H7 (cell line): ENCODE data around the gene ZNF317. TPM values are rescaled to one million over a fixed set of nuclear protein-coding genes. Genes with fewer than 3 reads are reported as not detected.

Source experiments
- DNase-seq: peaks from one replicate; pipeline ENCODE4 v3.0.0; 2012
- H3K27me3 ChIP-seq: 2 replicates; pipeline ENCODE4 v1.6.0; 2011; ENCODE audit warnings: mild to moderate bottlenecking, low read length; ENCODE audit not compliant: control insufficient read depth, insufficient read depth
- H3K36me3 ChIP-seq: replicated peaks from 2 replicates; pipeline ENCODE4 v1.5.1; 2011; ENCODE audit warnings: low read length; ENCODE audit not compliant: control insufficient read depth, insufficient read depth
- H3K4me3 ChIP-seq: 2 replicates; pipeline ENCODE4 v1.5.1; 2011; ENCODE audit warnings: low read depth, mild to moderate bottlenecking, control low read depth, low read length, moderate library complexity; ENCODE audit not compliant: insufficient read depth
- total RNA-seq: library from RNA; depleted of rRNA; stranded (reverse); fragments of >200 nt; shearing (Covaris generic); gene quantifications from 2 replicates; pipeline ENCODE4 v1.2.3, GENCODE V29; 2014; rRNA removed

ZNF317 gene
- total RNA-seq, result 19.9 and 26.0 TPM in 2 replicates

DNA sequence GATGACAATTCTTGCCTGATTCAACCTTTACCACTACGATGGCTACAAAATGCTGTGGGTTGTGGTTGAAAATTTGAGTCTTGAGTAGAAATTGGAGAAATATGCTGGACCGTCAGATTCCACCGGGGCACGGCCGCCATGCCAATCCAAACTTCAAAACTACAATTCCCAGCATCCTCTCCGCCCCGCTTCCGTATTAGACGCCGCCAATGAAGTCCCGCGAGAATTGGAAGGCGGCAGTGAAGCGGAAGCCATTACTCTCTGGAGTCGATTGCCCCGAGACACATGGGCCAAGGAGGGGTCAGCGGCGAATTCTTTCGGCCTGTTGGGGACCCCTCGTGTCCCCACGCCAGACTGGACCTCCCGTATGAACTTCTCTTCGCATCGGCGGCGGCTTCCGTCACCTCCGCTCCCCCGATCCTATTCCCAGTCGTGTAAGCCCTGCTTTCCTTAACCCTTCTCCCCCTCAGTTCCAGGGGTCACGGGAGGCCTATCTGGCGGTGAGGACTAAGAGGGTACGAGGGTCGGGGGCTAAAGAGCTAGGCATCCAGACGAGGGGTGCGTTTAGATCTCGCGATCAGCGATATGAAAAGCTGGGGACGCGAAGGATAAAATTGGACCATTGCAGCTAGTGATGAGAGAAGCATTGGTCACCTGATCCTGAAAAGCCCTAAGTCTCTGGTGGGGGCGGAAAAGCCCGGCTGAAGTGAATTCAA, at the start of gene ZNF317:
Gene ZNF317, plus strand, starts transcription at position 239 of the 716 bp plus-strand sequence. CDS start 15,620 bp downstream, outside the sequence.
- peak; percentile 80 for DNase-seq
- Histone ChIP-seq H3K36me3 (no peaks in the 10 kb centered on the region), H3K4me3 (peak within 1 kb of the TSS; percentile 92), H3K27me3 (no peaks in the 10 kb centered on the region)

DNA sequence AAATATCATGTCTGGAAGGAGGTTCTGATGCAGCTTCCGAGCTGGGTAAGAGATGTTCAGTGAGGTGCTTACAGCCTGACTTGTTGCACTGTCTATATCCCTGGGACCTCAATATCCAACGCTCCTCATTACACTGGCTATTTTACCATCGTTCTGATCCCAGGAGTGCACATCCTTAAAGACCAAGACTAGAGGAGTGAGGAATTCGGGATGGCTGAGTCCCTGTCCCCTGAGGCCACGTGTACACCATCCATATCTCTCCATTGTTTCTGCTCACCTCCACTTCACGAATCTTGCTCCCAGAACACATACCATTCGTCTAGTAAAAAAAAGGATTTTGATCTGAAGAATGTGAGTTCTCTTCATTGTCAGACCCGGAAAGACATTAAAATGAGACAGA, 32.8 kb upstream of the ZNF317 start, which contains the start of gene OR7G2:
Gene OR7G2, minus strand, starts transcription at position 101 of the 400 bp plus-strand sequence. CDS start 4,232 bp downstream, outside the sequence.
- H3K4me3 ChIP-seq, result no peak within 1 kb of the TSS
- no peaks in the 10 kb centered on the region for H3K36me3 ChIP-seq
- DNase-seq, result no peak
- no peaks in the 10 kb centered on the region for H3K27me3 ChIP-seq

DNA sequence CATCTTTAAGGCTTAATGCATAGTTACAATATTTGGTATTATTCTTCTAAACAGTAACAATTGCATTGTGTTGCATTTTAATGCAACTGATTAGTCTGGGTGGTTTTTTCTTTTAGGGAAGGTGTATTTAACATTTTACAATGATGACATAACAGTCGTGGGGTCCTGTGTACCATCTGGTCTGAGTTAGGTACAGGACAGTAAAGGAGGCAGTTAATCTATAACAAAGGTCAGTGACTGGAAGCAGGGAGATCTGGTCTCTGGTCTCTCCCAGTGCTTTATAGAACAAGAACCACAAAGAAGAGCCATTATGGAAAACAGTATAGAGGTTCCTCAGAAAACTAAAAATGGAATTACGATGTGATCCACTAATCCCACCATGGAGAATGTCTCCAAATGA, 30.2 kb upstream of the ZNF317 start:
- H3K4me3 ChIP-seq, result no peak overlapping the region
- H3K36me3 ChIP-seq, result no peaks in the 10 kb centered on the region
- no peaks in the 10 kb centered on the region for H3K27me3 ChIP-seq
- DNase-seq, result no peak

DNA sequence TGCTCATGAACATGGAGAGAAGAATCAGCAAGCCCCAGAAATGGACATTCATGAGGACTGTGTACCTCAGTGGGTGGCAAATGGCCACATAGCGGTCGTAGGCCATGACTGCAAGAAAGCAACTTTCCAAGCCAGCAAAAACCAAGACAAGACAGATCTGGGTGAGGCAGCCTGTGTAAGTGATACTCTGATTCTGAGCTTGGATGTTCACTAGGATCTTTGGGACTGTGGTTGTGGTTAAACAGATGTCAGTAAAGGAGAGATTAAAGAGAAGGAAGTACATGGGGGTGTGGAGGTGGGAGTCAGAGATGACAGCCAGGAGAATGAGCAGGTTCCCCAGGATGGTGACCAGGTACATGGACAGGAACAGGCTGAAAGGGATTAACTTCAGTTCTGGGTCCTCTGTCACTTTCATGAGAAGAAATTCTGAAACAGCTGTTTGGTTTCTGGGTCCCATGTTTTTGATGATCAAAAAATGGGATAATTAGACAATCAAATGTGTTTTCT, 24.8 kb upstream of the ZNF317 start, which contains the start of gene OR7G1:
Gene OR7G1, minus strand, starts transcription at position 457 of the 507 bp plus-strand sequence. Its CDS starts 0 bp downstream, at position 457.
- DNase-seq, result no peak
- Histone ChIP-seq H3K27me3 (no peaks in the 10 kb centered on the region), H3K4me3 (no peak within 1 kb of the TSS), H3K36me3 (no peaks in the 10 kb centered on the region)

DNA sequence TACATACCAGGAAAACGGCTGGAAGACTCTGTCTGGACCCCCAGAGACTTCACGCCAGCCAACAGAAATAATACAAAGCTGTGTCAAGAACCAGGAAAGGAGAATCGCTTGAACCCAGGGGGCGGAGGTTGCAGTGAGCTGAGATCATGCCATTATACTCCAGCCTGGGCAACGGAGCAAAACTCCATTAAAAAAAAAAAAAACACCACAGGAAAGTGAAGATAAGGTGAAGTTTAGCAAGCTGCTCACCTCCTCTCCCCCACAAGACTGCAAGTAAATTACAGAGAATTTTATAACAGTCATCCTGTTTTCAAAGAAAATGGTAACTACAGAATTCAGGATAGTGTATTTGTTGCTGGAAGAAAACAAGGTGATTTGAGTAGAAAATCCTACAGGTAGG, 23.6 kb upstream of the ZNF317 start:
- no peak overlapping the region for H3K4me3 ChIP-seq
- no peaks in the 10 kb centered on the region for H3K36me3 ChIP-seq
- no peaks in the 10 kb centered on the region for H3K27me3 ChIP-seq
- DNase-seq, result no peak

DNA sequence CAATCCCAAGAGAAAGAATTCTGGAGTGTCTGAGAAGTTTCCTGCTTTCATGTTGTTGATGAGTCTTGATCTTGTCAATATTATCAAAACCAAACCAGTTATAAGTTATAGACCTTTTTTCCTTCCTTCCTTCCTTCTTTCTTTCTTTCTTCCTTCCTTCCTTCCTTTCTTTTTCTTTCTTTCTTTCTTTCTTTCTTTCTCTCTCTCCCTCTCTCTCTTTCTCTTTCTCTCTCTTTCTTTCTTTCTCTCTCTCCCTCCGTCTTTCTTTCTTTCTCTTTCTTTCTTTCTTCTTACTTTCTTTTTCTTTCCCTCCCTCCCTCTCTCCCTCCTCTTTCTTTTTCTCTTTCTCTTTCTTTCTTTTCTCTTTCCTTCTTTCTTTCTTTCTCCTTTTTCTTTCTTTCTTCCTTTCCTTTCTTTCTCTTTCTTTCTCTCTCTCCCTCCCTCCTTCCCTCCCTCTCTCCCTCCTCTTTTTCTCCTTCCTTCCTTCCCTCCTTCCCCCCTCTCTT, 13.2 kb upstream of the ZNF317 start, which contains the start of gene OR7G3:
Gene OR7G3, minus strand, starts transcription at position 51 of the 506 bp plus-strand sequence. Its CDS starts 0 bp downstream, at position 51.
- DNase-seq, result no peak
- H3K36me3 ChIP-seq, result no peaks in the 10 kb centered on the region
- no peaks in the 10 kb centered on the region for H3K27me3 ChIP-seq
- no peak within 1 kb of the TSS for H3K4me3 ChIP-seq

DNA sequence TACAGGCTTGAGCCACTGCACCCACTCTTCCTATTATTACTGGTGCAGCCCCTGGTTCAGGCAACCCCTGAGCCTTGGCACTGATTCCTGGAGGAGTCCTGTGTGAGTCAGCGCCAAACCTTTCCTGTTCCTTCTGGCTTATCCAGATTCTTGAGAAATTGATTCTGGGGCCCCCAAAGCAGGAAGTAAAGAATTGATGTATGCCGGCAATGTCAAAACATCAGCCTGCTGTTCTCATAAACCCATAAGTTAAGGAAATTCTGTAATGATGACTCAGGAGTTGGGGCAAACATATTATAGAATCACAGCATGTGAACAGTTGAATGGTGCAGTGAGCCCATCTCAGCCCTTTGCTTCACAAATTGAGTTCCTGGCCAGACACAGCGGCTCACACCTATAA, 12.0 kb upstream of the ZNF317 start:
- Histone ChIP-seq H3K4me3 (no peak overlapping the region), H3K27me3 (no peaks in the 10 kb centered on the region), H3K36me3 (no peaks in the 10 kb centered on the region)
- DNase-seq, result no peak

DNA sequence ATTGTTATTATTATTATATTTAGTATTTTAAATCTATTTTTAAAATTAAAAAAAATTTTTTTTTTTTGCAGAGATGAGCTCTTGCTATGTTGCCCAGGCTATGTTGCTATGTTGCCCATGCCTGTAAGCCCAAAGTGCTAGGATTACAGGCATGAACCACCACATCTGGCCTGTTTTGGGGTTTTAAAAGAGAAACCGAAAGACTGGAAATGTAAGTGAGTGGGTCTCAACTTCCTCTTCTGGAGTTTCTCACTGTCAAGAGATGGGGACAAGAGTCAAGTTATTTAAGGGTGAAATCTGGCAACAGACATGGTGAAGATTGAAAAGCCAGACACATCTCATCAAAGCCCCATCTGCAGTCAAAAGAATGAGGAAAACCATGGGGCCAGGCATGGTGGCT, 9.2 kb upstream of the ZNF317 start:
- no peak for DNase-seq
- Histone ChIP-seq H3K27me3 (no peaks in the 10 kb centered on the region), H3K36me3 (no peaks in the 10 kb centered on the region), H3K4me3 (no peak overlapping the region)

DNA sequence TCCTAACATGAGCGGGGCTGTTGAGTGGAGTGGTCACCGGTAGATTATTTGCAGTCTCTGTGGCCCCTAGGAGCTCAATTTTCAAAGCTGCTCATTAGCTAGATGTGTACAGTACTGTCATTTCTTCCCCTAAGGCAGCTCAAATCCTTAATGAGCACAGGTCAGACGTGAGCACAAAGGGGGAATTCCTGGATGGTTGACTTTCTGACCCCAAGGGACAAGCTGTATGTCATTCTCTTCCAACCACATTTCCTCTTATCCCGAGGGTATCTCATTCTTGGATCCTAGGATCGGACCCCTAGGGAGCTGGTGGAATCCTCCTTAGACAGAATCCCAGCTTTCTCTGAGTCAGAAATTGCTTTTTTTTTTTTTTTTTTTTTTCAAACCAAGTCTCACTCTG, 7.8 kb upstream of the ZNF317 start:
- DNase-seq, result no peak
- no peak overlapping the region for H3K4me3 ChIP-seq
- no peaks in the 10 kb centered on the region for H3K36me3 ChIP-seq
- no peaks in the 10 kb centered on the region for H3K27me3 ChIP-seq

DNA sequence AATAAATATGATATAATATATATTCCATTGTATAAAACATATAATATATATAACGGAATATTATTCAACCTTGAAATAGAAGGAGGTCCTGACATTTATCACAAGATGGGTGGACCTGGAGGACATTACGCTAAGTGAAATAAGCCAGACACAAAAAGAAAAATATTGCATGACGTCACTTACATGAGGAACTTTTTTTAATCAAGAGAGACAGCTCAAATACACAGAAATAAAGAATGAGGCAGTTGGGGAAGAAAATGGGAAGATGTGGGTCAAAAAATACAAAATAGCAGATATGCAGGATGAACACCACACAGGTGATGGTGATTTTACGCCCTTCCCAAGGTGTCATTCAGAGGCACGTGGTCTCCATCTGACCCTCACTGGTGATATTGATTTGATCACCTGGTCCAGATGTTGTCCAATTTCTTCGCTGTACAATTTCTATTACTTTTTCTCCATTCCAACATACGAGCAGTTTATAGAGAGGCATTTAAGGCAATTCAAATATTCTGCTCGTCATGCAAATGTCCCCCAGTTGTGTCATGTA, 513 bp upstream of the ZNF317 start:
- H3K27me3 ChIP-seq, result no peaks in the 10 kb centered on the region
- H3K4me3 ChIP-seq, result peak overlapping the region; percentile 92
- no peak for DNase-seq
- H3K36me3 ChIP-seq, result no peaks in the 10 kb centered on the region

DNA sequence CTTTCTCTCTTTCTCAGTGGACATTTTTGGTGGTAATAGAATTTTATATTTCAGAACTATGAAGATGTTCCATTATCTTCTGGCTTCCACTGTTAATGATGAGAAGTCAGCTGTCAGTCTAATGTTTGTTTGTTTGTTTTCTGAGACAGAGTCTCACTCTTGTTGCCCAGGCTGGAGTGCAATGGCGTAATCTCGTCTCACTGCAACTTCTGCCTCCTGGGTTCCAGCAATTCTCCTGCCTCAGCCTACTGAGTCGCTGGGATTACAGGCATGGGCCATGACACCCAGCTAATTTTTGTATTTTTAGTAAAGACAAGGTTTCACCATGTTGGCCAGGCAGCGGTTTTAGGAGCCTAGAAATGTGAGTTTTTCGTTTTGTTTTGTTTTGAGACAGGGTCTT, 4.7 kb downstream of the ZNF317 start:
- DNase-seq, result no peak
- H3K36me3 ChIP-seq, result peaks cover 4% of the 10 kb centered on the region; the same call in 1 of the 2 replicates
- no peaks in the 10 kb centered on the region for H3K27me3 ChIP-seq
- H3K4me3 ChIP-seq, result no peak overlapping the region

DNA sequence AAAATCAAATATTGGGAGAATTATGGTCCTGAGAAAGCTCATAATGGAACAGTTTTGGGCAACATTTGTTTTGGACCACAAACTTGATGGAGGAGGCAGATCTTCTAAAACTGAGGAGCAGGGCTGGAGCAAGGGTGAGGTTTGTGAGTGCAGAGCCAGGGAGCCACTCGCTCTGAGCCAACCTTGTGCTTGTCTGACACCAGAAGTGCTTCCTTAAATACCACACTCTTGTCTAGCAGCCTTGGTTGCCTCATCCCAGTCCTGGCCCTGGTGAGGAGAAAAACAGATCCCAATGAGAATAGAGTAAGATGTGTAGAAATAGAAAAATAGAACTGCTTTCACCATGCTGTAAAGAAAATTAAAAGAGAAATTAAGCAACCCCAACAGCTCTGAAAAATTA, 6.7 kb downstream of the ZNF317 start:
- Histone ChIP-seq H3K36me3 (peaks cover 4% of the 10 kb centered on the region; the same call in 1 of the 2 replicates), H3K4me3 (no peak overlapping the region)

DNA sequence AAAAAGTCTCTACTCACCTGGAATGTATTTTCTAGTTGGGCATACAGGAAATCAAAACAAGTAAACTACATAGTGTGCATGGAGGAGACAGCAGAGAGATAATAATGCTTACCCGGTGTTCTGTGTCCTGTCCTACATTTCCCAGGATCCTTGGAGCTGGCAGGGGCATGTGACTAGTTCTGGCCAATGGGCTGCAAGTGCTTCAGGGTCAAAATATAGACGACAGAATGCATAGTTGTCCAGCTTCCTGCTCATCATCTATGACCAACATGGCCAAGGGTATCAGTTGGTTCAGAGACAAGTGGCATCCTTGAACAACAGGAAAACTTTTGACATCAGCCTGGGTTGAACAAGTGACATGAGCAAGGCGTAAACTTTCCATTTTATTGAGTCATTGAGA, 8.5 kb downstream of the ZNF317 start:
- DNase-seq, result no peak
- no peak overlapping the region for H3K4me3 ChIP-seq
- H3K36me3 ChIP-seq, result peaks cover 8% of the 10 kb centered on the region
- no peaks in the 10 kb centered on the region for H3K27me3 ChIP-seq

More for the DNA sequence above, 6.7 kb downstream of the ZNF317 start:
- DNase-seq, result no peak
- H3K27me3 ChIP-seq, result no peaks in the 10 kb centered on the region

DNA sequence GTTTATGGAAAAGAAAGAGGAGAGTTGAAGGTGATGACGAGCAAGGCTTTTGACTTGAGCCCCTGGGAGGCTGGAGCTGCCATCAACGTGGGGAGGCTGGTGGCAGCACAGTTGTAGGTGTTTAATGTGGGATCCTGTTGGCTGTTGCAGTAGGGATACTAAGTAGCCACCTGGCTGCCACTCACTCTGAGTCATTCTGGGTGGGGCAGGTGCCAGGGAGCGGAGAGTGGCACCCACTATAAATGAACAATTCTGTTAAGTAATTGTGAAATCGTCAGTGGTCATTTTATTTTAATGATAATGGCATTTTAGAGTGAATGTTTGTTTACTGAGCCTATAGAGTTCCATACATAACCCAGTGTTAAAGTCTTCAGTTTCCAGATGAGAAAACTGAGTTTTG, 9.8 kb downstream of the ZNF317 start:
- DNase-seq, result no peak
- Histone ChIP-seq H3K36me3 (peaks cover 8% of the 10 kb centered on the region), H3K4me3 (no peak overlapping the region), H3K27me3 (no peaks in the 10 kb centered on the region)

DNA sequence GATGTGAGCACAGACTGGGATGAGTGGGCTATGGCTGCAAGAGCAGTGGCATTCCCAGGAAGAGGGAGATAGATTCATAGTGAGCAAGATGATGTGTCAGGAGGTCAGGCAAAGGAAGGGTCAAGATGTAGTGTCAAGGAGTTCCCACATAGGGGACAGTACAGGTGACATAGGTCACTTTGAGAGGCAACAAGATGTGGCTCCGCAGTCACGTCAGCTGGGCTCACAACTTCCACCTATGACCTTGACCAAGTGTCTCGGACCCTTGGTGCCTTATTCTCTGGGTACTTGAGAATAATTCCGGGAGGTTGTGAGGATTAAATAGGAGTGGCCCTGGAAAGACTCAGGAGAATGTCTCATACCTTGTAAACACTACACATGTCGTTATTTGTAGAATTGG, 10.5 kb downstream of the ZNF317 start:
- no peaks in the 10 kb centered on the region for H3K27me3 ChIP-seq
- H3K4me3 ChIP-seq, result no peak overlapping the region
- DNase-seq, result no peak
- peaks cover 11% of the 10 kb centered on the region for H3K36me3 ChIP-seq
